IMR-90 (cell line): ENCODE data around the gene CCZ1B.
"Not testable (repeated sequence)": the region's sequence is repeated elsewhere in the genome, so short reads cannot be mapped to it uniquely, and the experiment has no call there.

Experiments
- BHLHE40 ChIP-seq: fragments of 150-350 bp; IDR thresholded peaks from 2 replicates; pipeline ENCODE4 v1.6.1; 2016; ENCODE audit warnings: mild to moderate bottlenecking, low read depth, low read length
- CEBPB ChIP-seq: IDR thresholded peaks from 2 replicates; pipeline ENCODE4 v1.6.1; 2012; ENCODE audit warnings: low read depth, low read length, improper control_type of control experiment
- CTCF ChIP-seq: conservative IDR thresholded peaks from 2 replicates; pipeline ENCODE4 v1.5.1; 2012; ENCODE audit warnings: mild to moderate bottlenecking, low read depth, low read length, improper control_type of control experiment
- FOS ChIP-seq: fragments of 150-350 bp; IDR thresholded peaks from 2 replicates; pipeline ENCODE4 v1.6.1; 2016; ENCODE audit warnings: low read depth, low read length
- MAFK ChIP-seq: IDR thresholded peaks from 2 replicates; pipeline ENCODE4 v1.6.1; 2012; ENCODE audit warnings: low read depth, low read length, improper control_type of control experiment
- MAZ ChIP-seq: IDR thresholded peaks from 2 replicates; pipeline ENCODE4 v1.6.1; 2012; ENCODE audit warnings: low read depth, mild to moderate bottlenecking, low read length, improper control_type of control experiment, moderate library complexity, borderline replicate concordance
- MXI1 ChIP-seq: IDR thresholded peaks from 2 replicates; pipeline ENCODE4 v1.6.1; 2012; ENCODE audit warnings: low read depth, mild to moderate bottlenecking, low read length, moderate library complexity, borderline replicate concordance
- NFE2L2 ChIP-seq: fragments of 150-350 bp; IDR thresholded peaks from 2 replicates; pipeline ENCODE4 v1.6.1; 2016; ENCODE audit warnings: low read depth, mild to moderate bottlenecking, low read length
- POLR2A ChIP-seq: IDR thresholded peaks from 2 replicates; pipeline ENCODE4 v1.6.1; 2012; ENCODE audit warnings: mild to moderate bottlenecking, low read depth, low read length
- RAD21 ChIP-seq: IDR thresholded peaks from 2 replicates; pipeline ENCODE4 v1.6.1; 2012; ENCODE audit warnings: low read length, improper control_type of control experiment
- RCOR1 ChIP-seq: IDR thresholded peaks from 2 replicates; pipeline ENCODE4 v1.6.1; 2012; ENCODE audit warnings: mild to moderate bottlenecking, low read length, improper control_type of control experiment; ENCODE audit not compliant: insufficient replicate concordance
- RFX5 ChIP-seq: IDR thresholded peaks from 2 replicates; pipeline ENCODE4 v1.8.0; 2012; ENCODE audit warnings: low read depth, mild to moderate bottlenecking, low read length, moderate library complexity
- SMC3 ChIP-seq: fragments of 150-350 bp; IDR thresholded peaks from 2 replicates; pipeline ENCODE4 v1.6.1; 2016; ENCODE audit warnings: low read depth, mild to moderate bottlenecking, antibody characterized with exemption, low read length, moderate library complexity
- TF ChIP-seq, protein P1 (sequence below): fragments of 150-350 bp; IDR thresholded peaks from 2 replicates; pipeline ENCODE4 v1.6.1; 2017; ENCODE audit warnings: mild to moderate bottlenecking, antibody characterized with exemption, low read length, low read depth

DNA sequence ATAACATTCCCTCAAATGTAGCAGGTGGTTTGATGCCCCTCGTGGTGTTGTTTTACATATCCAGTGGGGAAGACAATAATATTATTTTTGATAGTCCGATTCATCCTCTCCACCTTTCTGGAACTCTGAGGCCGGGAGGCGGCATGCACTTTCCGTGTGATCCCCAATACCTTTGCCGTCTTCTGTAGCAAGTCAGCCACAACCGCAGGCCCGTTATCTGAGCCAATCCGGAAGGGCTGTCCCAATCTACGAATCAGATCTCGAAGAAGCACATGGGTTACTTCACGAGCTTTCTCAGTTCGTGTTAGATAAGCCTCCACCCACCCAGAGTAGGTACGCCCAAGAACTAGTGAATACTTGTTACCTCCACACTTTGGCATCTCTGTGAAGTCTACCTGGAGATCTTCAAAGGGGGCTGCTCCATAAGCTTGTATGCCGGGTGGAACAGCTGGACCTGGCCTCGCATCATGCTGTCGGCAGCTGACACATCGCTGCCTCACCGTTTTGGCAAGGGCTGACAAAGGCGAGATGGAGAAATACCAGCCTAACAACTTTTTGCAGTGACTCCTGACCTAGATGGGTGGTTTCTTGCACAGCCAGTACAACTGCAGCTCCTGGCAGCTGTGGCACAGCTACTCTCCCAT lies 16.3 kb upstream of the CCZ1B start:
- not testable (repeated sequence) for TF ChIP-seq CTCF, FOS, POLR2A, BHLHE40, RAD21, NFE2L2, SMC3, RCOR1, CEBPB, MAFK, MXI1, MAZ, RFX5
- TF ChIP-seq, protein P1, sequence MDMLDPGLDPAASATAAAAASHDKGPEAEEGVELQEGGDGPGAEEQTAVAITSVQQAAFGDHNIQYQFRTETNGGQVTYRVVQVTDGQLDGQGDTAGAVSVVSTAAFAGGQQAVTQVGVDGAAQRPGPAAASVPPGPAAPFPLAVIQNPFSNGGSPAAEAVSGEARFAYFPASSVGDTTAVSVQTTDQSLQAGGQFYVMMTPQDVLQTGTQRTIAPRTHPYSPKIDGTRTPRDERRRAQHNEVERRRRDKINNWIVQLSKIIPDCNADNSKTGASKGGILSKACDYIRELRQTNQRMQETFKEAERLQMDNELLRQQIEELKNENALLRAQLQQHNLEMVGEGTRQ = not testable (repeated sequence)
